Upper lobe of left lung (tissue), 6 donors: ENCODE results near the gene PTPRK. TPM values are rescaled to one million over a fixed set of nuclear protein-coding genes. Genes with fewer than 3 reads are reported as not detected.
A peak's percentile ranks its signal among the peaks of the same experiment; 100 is the strongest.

Experiments used
- ATAC-seq, 2 donors: fragments of 200-7000 bp; cut with Tn5 transposase; one replicate each; pipeline ENCODE4 v1.9.1; 2022; ENCODE audit warnings: mild to moderate bottlenecking in 2 of 2, moderate library complexity in 2 of 2; ENCODE audit not compliant: low FRiP score in 2 of 2
- DNase-seq, 2 donors: peaks; one replicate each; pipeline ENCODE4 v3.0.0-alpha.2; 2019 to 2020
- H3K27ac ChIP-seq, 4 donors: fragments of 200-600 bp; sonication (generic); one replicate each; pipeline ENCODE4 v1.5.1; 2016 to 2019
- H3K27me3 ChIP-seq, 4 donors: fragments of 200-600 bp; sonication (generic); one replicate each; pipeline ENCODE4 v1.5.1; 2017 to 2019
- H3K36me3 ChIP-seq, 4 donors: fragments of 200-600 bp; sonication (generic); one replicate each; pipeline ENCODE4 v1.5.1; 2016 to 2019
- H3K4me1 ChIP-seq, 4 donors: fragments of 200-600 bp; sonication (generic); one replicate each; pipeline ENCODE4 v1.5.1; 2018 to 2019
- H3K4me3 ChIP-seq, 4 donors: fragments of 200-600 bp; sonication (generic); one replicate each; pipeline ENCODE4 v1.5.1; 2017 to 2019; ENCODE audit warnings: mild to moderate bottlenecking in 2 of 4, moderate library complexity in 1 of 4
- H3K9me3 ChIP-seq, 4 donors: fragments of 200-600 bp; sonication (generic); one replicate each; pipeline ENCODE4 v1.5.1; 2018 to 2019
- CTCF ChIP-seq, 6 experiments: fragments of 450-650 bp in 4 of 6; fragments of 200-600 bp in 2 of 6; sonication (generic) in 2 of 6; IDR thresholded peaks; one replicate each; pipeline ENCODE4 v1.5.1; 2016 to 2019; ENCODE audit warnings: antibody characterized with exemption in 6 of 6
- EP300 ChIP-seq, 4 donors: sonication (generic); formaldehyde crosslinking; IDR thresholded peaks; one replicate each; pipeline ENCODE4 v1.5.1; 2017; ENCODE audit warnings: antibody characterized with exemption in 4 of 4, control low read depth in 2 of 4
- POLR2A ChIP-seq, 4 donors: fragments of 450-650 bp; IDR thresholded peaks; one replicate each; pipeline ENCODE4 v1.5.1; 2016 to 2017; ENCODE audit warnings: antibody characterized with exemption in 4 of 4, mild to moderate bottlenecking in 2 of 4
- POLR2AphosphoS5 ChIP-seq, 2 donors: sonication (generic); formaldehyde crosslinking; IDR thresholded peaks; one replicate each; pipeline ENCODE4 v1.5.1; 2017; ENCODE audit warnings: antibody characterized with exemption in 2 of 2
- WGBS, 2 donors: methylation state at CpG; one replicate each; pipeline ENCODE4 v1.1.5; 2017 to 2018; 5-methylcytosine and 5-hydroxymethylcytosine counted together
- total RNA-seq, 6 donors: library from RNA; depleted of rRNA in 4 of 6; stranded (reverse); fragments of >200 nt in 4 of 6; gene quantifications; one replicate each; pipeline versions ENCODE4 v1.1.0 to v1.2.1, GENCODE V29; 2016 to 2021
- donor health status: DM: no; HTN: no; CAD: no; lungs with moderate emphysema.
- donor health status: DM: no; HTN: yes; CAD: no; lungs with severe emphysema.

PTPRK gene
- total RNA-seq, 6 donors from 2014 or later, result 42.7 to 97.4 (median 65.2) TPM

- TF ChIP-seq EP300 (IDR thresholded peaks at IDR 0.05), result no peak
- TF ChIP-seq POLR2A (IDR thresholded peaks at IDR 0.05), result no peak
- TF ChIP-seq CTCF (IDR thresholded peaks at IDR 0.05), result no peak
- no peak for TF ChIP-seq POLR2AphosphoS5 (IDR thresholded peaks at IDR 0.05)
- H3K36me3 ChIP-seq, result no peaks in the 10 kb centered on the region
- H3K27ac ChIP-seq, result peak overlapping the region in 1 of 4 donors; percentile 0
- no peaks in the 10 kb centered on the region for H3K9me3 ChIP-seq
- H3K4me3 ChIP-seq, result peak overlapping the region in 2 of 4 donors; percentile 26 to 27
- 23 to 33% methylated on average over 2 of the region's 2 CpGs for WGBS, 2 donors
- DNase-seq (no peak), ATAC-seq (no peak)
- no peaks in the 10 kb centered on the region for H3K27me3 ChIP-seq
- H3K4me1 ChIP-seq, result peaks cover 8 to 14% (median 10%) of the 10 kb centered on the region in 4 donors
Observed at GRCh38 chr6:128112494-128112893, 407.9 kb downstream of the PTPRK start.

- DNase-seq (no peak), ATAC-seq (no peak)
- TF ChIP-seq POLR2AphosphoS5 (IDR thresholded peaks at IDR 0.05) (no peak), EP300 (IDR thresholded peaks at IDR 0.05) (no peak), POLR2A (IDR thresholded peaks at IDR 0.05) (no peak), CTCF (IDR thresholded peaks at IDR 0.05) (no peak)
- Histone ChIP-seq H3K9me3 (no peaks in the 10 kb centered on the region), H3K36me3 (no peaks in the 10 kb centered on the region), H3K27me3 (no peaks in the 10 kb centered on the region), H3K4me1 (peaks cover 8 to 14% (median 10%) of the 10 kb centered on the region in 4 donors), H3K4me3 (no peak overlapping the region), H3K27ac (no peak overlapping the region)
- WGBS, 2 donors, result 55 to 66% methylated on average over 2 of the region's 2 CpGs
Observed at GRCh38 chr6:128111096-128111495, 409.3 kb downstream of the PTPRK start.

GRCh38 chr6:128107682-128108081, 412.7 kb downstream of the PTPRK start:
- Histone ChIP-seq H3K27ac (no peak overlapping the region), H3K9me3 (no peaks in the 10 kb centered on the region), H3K4me3 (no peak overlapping the region), H3K36me3 (no peaks in the 10 kb centered on the region), H3K27me3 (no peaks in the 10 kb centered on the region), H3K4me1 (peaks cover 6 to 14% (median 8%) of the 10 kb centered on the region in 4 donors)
- 96% methylated on average over 1 of the region's 1 CpG for WGBS, 2 donors
- no peak for ATAC-seq
- no peak for DNase-seq
- TF ChIP-seq POLR2AphosphoS5 (IDR thresholded peaks at IDR 0.05) (no peak), CTCF (IDR thresholded peaks at IDR 0.05) (no peak), POLR2A (IDR thresholded peaks at IDR 0.05) (no peak), EP300 (IDR thresholded peaks at IDR 0.05) (no peak)

- ATAC-seq, result no peak
- H3K27ac ChIP-seq, result no peak overlapping the region
- H3K27me3 ChIP-seq, result no peaks in the 10 kb centered on the region
- no peak overlapping the region for H3K4me3 ChIP-seq
- no peaks in the 10 kb centered on the region for H3K4me1 ChIP-seq
- TF ChIP-seq CTCF (IDR thresholded peaks at IDR 0.05), result no peak
- TF ChIP-seq POLR2AphosphoS5 (IDR thresholded peaks at IDR 0.05), result no peak
- TF ChIP-seq EP300 (IDR thresholded peaks at IDR 0.05), result no peak
- TF ChIP-seq POLR2A (IDR thresholded peaks at IDR 0.05), result no peak
- no peaks in the 10 kb centered on the region for H3K9me3 ChIP-seq
- no peaks in the 10 kb centered on the region for H3K36me3 ChIP-seq
- DNase-seq, result no peak
- WGBS, 2 donors, result 98 to 100% methylated on average over 1 of the region's 1 CpG
Observed at GRCh38 chr6:128099571-128100197, 420.7 kb downstream of the PTPRK start.

GRCh38 chr6:128098000-128098581, 422.3 kb downstream of the PTPRK start:
- Histone ChIP-seq H3K27me3 (no peaks in the 10 kb centered on the region), H3K4me1 (no peaks in the 10 kb centered on the region), H3K4me3 (no peak overlapping the region), H3K36me3 (no peaks in the 10 kb centered on the region), H3K9me3 (no peaks in the 10 kb centered on the region), H3K27ac (no peak overlapping the region)
- WGBS, 2 donors, result 50 to 70% methylated on average over 1 to 2 of the region's 2 CpGs
- TF ChIP-seq POLR2A (IDR thresholded peaks at IDR 0.05), result no peak
- TF ChIP-seq EP300 (IDR thresholded peaks at IDR 0.05), result no peak
- no peak for TF ChIP-seq POLR2AphosphoS5 (IDR thresholded peaks at IDR 0.05)
- no peak for TF ChIP-seq CTCF (IDR thresholded peaks at IDR 0.05)
- DNase-seq (no peak), ATAC-seq (no peak)
